Medulla oblongata (tissue), 1 donor: ENCODE results near the gene RASSF10.

Experiments used
- DNase-seq: peaks from one replicate; pipeline ENCODE4 v3.0.0-alpha.2; 2015; ENCODE audit errors: extremely low spot score

RASSF10 gene

DNA sequence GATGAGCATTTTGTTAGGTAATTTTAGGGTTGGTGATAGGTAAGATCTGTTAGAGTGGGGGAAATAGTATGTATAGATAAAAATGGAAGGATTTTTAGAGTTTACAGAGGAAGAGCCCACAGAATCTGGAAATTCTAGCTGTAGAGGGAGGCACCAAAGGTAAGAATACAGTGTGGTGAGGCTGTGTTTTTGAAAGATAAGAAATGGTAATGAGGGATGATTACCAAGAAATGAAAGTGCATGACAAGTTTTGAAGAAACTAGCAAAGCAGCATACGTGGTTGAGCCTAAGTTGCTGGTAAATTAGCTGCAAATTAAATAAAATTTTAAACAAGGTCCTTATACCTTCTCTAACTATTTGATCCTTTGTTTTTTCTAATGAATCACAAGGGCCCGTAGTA, 14.6 kb upstream of the RASSF10 start:
- DNase-seq = no peak

DNA sequence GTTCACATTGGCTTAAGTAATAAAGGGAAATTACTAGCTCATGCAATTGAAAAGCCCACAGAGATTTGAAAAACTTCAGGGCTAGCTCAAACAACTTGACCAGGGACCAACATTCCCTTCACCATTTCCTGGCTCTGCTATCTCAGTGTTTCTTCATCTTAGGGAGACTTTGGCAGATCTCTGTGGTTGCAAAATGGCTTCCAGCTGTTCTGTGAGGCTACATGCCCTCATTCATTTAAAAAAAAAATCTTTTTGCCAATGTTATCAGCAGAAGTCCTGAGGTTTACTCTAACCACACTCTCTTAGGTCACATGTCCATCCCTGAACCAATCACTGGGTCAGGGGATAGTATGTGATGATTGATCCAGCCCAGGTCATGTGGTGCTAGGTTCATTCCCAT, 13.9 kb upstream of the RASSF10 start:
- no peak for DNase-seq

- no peak for DNase-seq
Measured at GRCh38 chr11:12995823-12996222, 13.3 kb upstream of the RASSF10 start.

GRCh38 chr11:12997168-12997567, 11.9 kb upstream of the RASSF10 start:
- DNase-seq = no peak

GRCh38 chr11:12998336-12998735, 10.8 kb upstream of the RASSF10 start:
- DNase-seq = no peak

DNA sequence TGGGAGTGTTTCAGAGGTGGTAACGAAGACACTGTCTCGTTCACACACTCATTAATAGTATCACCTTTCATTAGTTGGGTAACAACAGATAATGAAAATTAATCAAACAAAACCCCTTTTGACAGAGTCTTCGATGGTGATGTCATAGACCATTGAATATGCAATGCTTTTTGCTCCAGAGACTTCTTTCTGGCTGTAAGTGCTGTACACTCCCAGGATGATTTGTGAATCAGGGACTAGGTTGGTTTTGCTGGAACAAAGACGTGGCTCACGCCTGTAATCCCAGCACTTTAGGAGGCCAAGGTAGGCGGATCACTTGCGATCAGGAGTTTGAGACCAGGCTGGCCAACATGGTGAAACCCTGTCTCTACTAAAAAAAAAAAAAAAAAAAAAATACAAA, 9.5 kb upstream of the RASSF10 start:
- peak; percentile 9 for DNase-seq

DNA sequence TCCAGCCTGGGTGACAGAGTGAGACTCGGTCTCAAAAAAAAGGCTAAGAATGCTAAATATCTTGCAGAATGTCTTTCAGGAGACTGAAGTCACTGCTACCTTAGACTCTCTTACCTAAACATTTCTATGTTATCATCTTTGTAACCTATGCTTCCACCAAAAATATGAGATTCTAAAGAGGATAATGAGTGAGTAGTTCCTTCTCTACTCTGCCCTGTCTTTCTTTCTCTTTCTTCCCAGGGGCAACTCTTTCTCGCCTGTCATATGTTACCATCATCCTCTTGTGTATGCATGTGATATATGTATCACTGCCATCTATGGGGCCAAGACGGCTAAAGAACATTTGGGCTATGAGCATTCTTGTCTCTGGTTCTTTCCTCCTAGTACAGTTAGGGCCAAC, 9.0 kb upstream of the RASSF10 start:
- DNase-seq = no peak

DNA sequence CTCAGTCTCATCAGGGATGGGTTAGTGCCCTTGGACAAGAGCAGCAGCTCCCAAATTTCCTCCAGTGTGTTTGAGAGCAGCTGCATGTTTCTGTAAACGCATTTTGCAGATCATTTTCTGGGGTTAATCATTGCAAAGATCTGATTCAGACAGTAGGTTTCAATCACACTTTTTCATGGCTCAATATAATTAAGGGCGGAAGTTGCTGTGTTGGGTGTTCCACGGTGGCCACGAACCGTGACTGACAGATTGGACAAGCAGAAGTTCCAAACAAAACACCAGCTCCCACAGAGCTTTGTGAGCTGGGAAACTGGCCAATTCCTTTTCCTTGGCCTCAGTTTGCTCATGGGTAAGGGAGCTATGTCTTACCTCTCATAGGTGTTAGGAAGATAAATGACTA, 8.4 kb upstream of the RASSF10 start:
- no peak for DNase-seq

- no peak for DNase-seq
Measured at GRCh38 chr11:13003736-13004493, 5.2 kb upstream of the RASSF10 start.

GRCh38 chr11:13007182-13008060, 1.7 kb upstream of the RASSF10 start:
- DNase-seq = no peak

DNA sequence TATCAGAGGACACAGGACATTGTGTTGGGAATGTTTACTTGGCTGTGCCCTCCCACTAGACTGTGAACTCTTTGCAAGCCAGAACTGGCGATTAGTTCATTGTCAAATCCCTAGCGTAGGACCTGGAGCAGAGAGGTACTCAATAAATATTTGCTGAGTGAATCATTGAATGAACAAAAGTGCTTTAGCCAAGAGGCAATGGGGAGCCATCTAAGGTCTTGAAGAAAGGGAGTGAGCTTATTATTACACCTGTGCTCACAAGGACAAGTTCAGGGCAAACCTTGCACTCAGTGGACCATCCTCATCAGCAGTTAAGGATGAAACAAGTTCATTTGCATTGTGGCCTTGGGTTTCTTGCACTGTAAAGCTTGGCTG, 1.1 kb upstream of the RASSF10 start:
- DNase-seq = no peak

- no peak for DNase-seq
Measured at GRCh38 chr11:13009476-13009920, 382 bp downstream of the RASSF10 start.

GRCh38 chr11:13009921-13010748, 1.0 kb downstream of the RASSF10 start:
- no peak for DNase-seq

DNA sequence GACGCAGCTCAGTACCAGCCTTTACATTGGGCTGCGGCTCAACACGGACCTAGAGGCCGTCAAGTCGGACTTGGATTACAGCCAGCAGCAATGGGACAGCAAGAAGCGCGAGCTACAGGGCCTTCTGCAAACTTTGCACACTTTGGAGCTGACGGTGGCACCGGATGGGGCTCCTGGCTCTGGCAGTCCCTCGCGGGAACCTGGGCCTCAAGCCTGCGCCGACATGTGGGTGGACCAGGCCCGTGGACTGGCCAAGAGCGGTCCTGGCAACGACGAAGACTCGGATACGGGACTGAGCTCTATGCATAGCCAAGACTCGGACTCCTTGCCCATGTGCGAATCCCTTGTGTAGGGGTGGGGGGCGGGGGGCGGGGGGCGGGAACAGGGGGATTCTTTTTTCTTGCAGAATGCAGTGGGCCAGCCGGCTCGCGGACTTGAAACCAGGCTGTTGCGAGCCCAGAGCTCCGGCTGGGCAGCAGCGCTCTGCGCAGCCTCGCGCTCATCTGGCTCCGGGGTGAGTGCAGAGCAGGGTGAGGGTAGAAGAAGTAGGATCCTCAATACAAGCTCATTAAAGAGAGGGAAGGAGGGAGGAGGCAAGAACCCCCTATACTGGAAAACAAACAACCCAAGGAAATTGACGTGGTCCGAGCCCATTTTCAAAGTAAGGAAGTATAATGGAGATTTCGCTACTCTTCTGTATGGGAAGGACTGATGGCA, 1.8 kb downstream of the RASSF10 start:
- peak; percentile 25 for DNase-seq

DNA sequence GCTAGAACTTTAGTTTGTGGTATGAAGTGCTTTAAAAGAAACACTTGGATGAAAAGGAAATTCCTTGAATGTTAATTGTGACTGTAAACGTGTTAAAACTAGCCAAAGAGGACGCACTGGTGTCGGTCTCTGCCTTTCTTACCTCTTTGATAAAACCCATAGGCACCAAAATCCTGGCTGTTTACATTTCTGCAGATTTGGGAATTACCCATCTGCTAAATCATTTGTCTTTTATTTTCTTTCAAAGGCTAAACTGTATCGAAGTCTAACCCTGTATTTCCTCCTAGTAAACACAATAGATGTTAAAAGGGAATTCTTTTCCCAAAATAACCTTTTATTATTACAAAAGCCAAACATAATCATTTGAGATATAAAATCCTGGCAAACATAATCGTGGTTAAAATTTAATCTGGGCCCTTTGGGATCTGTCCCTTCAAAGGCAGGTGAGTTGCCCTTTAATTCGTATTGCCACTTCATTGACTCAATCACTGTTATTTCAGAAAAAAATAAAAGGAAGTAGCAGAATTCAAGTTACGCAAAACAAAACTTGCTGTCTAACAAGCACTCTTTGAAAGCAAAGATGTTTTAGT, 2.4 kb downstream of the RASSF10 start:
- no peak for DNase-seq

GRCh38 chr11:13012056-13012661, 3.0 kb downstream of the RASSF10 start:
- no peak for DNase-seq

- no peak for DNase-seq
Measured at GRCh38 chr11:13013054-13013488, 4.0 kb downstream of the RASSF10 start.

GRCh38 chr11:13015753-13016152, 6.6 kb downstream of the RASSF10 start:
- DNase-seq = no peak

- DNase-seq = no peak
Measured at GRCh38 chr11:13016415-13016814, 7.3 kb downstream of the RASSF10 start.

GRCh38 chr11:13019313-13019712, 10.2 kb downstream of the RASSF10 start:
- DNase-seq = no peak

DNA sequence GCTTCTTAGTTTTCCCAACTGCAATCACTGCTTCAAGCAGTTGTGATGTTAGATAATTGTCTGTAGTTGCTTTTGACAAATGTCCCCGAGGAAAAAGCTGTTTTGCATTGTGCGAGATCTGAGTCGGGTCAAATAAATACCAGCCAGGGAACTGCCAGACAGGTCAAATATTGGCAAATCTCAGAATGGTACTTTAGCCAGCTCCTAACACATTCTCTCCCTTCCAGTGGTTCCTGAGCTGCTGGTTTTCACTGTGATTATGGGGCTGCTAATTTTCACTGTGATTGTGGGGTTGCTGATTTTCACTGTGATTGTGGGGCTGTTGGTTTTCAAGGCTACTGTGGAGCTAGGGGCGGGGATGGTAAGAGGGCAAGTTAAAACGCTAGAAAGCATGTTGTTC, 14.3 kb downstream of the RASSF10 start:
- DNase-seq = no peak
